Ascending aorta (tissue), 2 donors: ENCODE results near the gene PSAPL1. TPM values are rescaled to one million over a fixed set of nuclear protein-coding genes. Genes with fewer than 3 reads are reported as not detected.

ENCODE experiments used
- DNase-seq, 2 donors: peaks; one replicate each; pipeline ENCODE4 v3.0.0-alpha.2; 2019; ENCODE audit warnings: low spot score in 2 of 2
- H3K27ac ChIP-seq, 2 donors: fragments of 200-600 bp; sonication (generic); one replicate each; pipeline ENCODE4 v1.5.1; 2016 to 2017; ENCODE audit warnings: mild to moderate bottlenecking in 1 of 2
- H3K27me3 ChIP-seq: fragments of 200-600 bp; sonication (generic); one replicate; pipeline ENCODE4 v1.5.1; 2017
- H3K36me3 ChIP-seq, 2 donors: fragments of 200-600 bp; sonication (generic); one replicate each; pipeline ENCODE4 v1.5.1; 2016
- H3K4me1 ChIP-seq, 2 donors: fragments of 200-600 bp; sonication (generic); one replicate each; pipeline ENCODE4 v1.5.1; 2016 to 2017; ENCODE audit warnings: mild to moderate bottlenecking in 1 of 2
- H3K4me3 ChIP-seq, 2 donors: fragments of 200-600 bp; sonication (generic); one replicate each; pipeline ENCODE4 v1.5.1; 2016 to 2017; ENCODE audit warnings: mild to moderate bottlenecking in 1 of 2
- H3K9me3 ChIP-seq, 2 donors: fragments of 200-600 bp; sonication (generic); one replicate each; pipeline ENCODE4 v1.5.1; 2016
- CTCF ChIP-seq, 3 experiments: fragments of 200-600 bp in 2 of 3; fragments of 450-650 bp in 1 of 3; sonication (generic) in 2 of 3; IDR thresholded peaks; one replicate each; pipeline ENCODE4 v1.5.1; 2016 to 2019; ENCODE audit warnings: antibody characterized with exemption in 3 of 3, mild to moderate bottlenecking in 1 of 3, moderate library complexity in 1 of 3
- intact Hi-C: fragments of 100-400 bp; cut with DNase I; formaldehyde crosslinking; loops from one replicate; pipeline ENCODE4 v1.15.1; 2023
- total RNA-seq: library from RNA; depleted of rRNA; stranded (reverse); fragments of >200 nt; gene quantifications from one replicate; pipeline ENCODE4 v1.1.0, GENCODE V29; 2016

The PSAPL1 gene
- total RNA-seq, 1 donor from 2014 or later: not detected

GRCh38 chr4:7402526-7402925 is 32.2 kb downstream of the PSAPL1 start:
- no peak overlapping the region for H3K27ac ChIP-seq
- no peak for DNase-seq
- no peak overlapping the region for H3K4me3 ChIP-seq
- peaks cover 0 to 4% of the 10 kb centered on the region in 2 donors for H3K9me3 ChIP-seq
- no peaks in the 10 kb centered on the region for H3K27me3 ChIP-seq
- TF ChIP-seq CTCF (IDR thresholded peaks at IDR 0.05): no peak
- H3K36me3 ChIP-seq: no peaks in the 10 kb centered on the region
- H3K4me1 ChIP-seq: no peaks in the 10 kb centered on the region
- intact Hi-C loops: no loop called here

DNA sequence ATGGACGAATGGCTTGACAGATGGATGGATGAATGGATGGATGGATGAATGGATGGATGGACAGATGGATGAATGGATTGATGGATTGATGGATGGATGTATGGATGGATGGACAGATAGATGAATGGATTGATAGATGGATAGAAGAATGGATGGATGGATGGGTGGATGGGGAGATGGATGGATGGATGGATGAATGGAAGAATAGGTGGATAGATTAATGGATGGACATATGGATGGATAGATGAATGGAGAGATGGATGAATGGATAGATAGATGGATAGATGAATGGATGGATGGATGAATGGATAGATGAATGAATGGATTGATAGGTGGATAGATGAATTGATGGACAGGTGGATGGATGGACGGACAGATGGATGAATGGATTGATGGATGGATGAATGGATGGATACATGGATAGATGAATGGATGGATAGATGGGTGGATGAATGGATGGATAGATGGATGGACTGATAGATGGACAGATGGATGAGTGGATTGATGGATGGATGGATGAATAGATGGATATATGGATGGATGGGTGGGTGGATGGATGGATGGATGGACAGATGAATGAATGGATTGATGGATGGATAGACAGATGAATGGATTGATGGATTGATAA is 33.9 kb downstream of the PSAPL1 start:
- Histone ChIP-seq H3K27ac (no peak overlapping the region), H3K36me3 (no peaks in the 10 kb centered on the region), H3K27me3 (no peaks in the 10 kb centered on the region), H3K4me1 (no peaks in the 10 kb centered on the region), H3K4me3 (no peak overlapping the region), H3K9me3 (no peaks in the 10 kb centered on the region)
- no peak for TF ChIP-seq CTCF (IDR thresholded peaks at IDR 0.05)
- intact Hi-C loops: no loop called here
- no peak for DNase-seq

GRCh38 chr4:7399440-7400234 is 35.1 kb downstream of the PSAPL1 start:
- Histone ChIP-seq H3K4me3 (no peak overlapping the region), H3K36me3 (no peaks in the 10 kb centered on the region), H3K9me3 (no peaks in the 10 kb centered on the region), H3K4me1 (no peaks in the 10 kb centered on the region), H3K27ac (no peak overlapping the region), H3K27me3 (no peaks in the 10 kb centered on the region)
- intact Hi-C loops: no loop called here
- TF ChIP-seq CTCF (IDR thresholded peaks at IDR 0.05): no peak
- peak in 1 of 2 donors; percentile 35 for DNase-seq

DNA sequence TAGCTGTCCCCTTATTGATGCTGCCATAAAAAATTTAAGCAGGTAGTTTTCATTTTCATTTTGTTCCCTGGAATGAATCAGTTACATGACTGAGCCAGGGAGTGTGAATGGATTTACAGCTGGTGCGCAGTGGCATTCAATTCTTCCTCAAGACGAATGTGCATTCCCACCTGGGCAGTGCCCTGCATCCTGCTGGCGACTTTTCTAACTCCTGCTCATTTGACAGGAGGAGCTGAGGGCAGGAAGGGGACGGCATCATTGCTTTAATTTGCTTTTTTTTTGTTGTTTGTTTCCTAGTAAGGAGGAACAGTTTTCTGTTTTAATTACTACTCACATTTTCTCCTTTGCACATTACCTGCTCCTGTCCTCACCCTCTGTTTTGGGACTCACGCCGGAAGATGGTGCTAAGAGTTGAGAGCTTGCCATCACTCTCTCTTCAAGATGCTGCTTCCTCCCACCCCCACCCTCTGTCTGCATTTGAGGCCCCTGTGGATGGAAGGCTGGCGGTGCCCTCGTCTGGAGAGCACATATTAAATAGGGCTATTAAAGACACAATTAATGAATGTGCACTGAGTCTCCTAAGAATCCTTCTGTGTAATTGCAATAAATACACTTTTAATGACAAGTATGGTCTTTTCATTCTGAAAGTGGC is 35.8 kb downstream of the PSAPL1 start:
- DNase-seq: peak in 1 of 2 donors; percentile 31
- Histone ChIP-seq H3K9me3 (no peaks in the 10 kb centered on the region), H3K27ac (no peak overlapping the region), H3K4me3 (no peak overlapping the region), H3K4me1 (no peaks in the 10 kb centered on the region), H3K27me3 (no peaks in the 10 kb centered on the region), H3K36me3 (no peaks in the 10 kb centered on the region)
- intact Hi-C loops: no loop called here
- no peak for TF ChIP-seq CTCF (IDR thresholded peaks at IDR 0.05)

DNA sequence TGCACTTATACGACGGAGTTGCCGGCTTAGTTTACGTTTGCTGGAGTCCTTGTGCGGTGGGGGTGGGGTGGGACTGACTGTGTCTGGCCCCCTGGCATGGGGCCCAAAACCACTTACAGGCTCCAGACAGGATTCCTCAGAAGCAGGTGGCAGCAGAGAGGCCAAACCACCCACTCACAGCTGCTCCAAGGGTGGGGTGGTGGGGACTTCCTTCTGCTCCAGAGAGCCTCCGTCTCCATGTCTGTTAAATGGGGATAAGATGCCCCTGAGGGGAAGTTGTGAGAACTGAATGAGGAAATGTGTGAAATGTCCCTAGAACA is 36.7 kb downstream of the PSAPL1 start:
- no peaks in the 10 kb centered on the region for H3K4me1 ChIP-seq
- no peak overlapping the region for H3K27ac ChIP-seq
- H3K4me3 ChIP-seq: no peak overlapping the region
- DNase-seq: peak in 1 of 2 donors; percentile 58
- H3K9me3 ChIP-seq: no peaks in the 10 kb centered on the region
- H3K27me3 ChIP-seq: no peaks in the 10 kb centered on the region
- TF ChIP-seq CTCF (IDR thresholded peaks at IDR 0.05): no peak
- no peaks in the 10 kb centered on the region for H3K36me3 ChIP-seq
- intact Hi-C loops: no loop called here
